ENCODE results near the gene ZBTB3. TPM values are rescaled to one million over a fixed set of nuclear protein-coding genes. Genes with fewer than 3 reads are reported as not detected.
"Not testable (repeated sequence)": the region's sequence is repeated elsewhere in the genome, so short reads cannot be mapped to it uniquely, and the experiment has no call there.

Gene ZBTB3
- total RNA-seq, 4 donors from 2014 or later: 5.3 to 7.3 (median 5.8) TPM

DNA sequence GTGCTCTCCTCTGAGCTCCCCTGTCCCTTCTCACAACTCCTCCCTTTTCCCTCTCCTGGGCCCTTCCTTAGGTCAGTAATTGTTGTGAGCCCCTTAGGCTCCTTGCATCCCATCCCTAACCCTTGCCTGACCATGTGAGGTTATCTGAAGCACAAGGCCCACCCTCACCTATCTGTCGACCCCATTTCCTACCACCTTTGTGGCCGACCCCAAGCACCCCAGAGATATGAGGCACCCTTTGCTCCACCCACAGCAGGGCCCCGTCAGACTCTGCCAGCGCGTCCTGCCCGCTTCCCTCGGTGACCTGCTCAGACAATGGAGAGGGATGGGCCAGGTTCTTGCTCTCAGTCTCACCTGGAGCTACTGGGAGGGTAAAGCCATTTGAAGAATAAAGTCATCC lies 45.2 kb downstream of the ZBTB3 start:
- TF ChIP-seq, protein P1, sequence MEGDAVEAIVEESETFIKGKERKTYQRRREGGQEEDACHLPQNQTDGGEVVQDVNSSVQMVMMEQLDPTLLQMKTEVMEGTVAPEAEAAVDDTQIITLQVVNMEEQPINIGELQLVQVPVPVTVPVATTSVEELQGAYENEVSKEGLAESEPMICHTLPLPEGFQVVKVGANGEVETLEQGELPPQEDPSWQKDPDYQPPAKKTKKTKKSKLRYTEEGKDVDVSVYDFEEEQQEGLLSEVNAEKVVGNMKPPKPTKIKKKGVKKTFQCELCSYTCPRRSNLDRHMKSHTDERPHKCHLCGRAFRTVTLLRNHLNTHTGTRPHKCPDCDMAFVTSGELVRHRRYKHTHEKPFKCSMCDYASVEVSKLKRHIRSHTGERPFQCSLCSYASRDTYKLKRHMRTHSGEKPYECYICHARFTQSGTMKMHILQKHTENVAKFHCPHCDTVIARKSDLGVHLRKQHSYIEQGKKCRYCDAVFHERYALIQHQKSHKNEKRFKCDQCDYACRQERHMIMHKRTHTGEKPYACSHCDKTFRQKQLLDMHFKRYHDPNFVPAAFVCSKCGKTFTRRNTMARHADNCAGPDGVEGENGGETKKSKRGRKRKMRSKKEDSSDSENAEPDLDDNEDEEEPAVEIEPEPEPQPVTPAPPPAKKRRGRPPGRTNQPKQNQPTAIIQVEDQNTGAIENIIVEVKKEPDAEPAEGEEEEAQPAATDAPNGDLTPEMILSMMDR (IDR thresholded peaks at IDR 0.05): no peak
- ATAC-seq (ENCODE audit: low FRiP score): no peak
- DNase-seq (ENCODE audit: low spot score): no peak

DNA sequence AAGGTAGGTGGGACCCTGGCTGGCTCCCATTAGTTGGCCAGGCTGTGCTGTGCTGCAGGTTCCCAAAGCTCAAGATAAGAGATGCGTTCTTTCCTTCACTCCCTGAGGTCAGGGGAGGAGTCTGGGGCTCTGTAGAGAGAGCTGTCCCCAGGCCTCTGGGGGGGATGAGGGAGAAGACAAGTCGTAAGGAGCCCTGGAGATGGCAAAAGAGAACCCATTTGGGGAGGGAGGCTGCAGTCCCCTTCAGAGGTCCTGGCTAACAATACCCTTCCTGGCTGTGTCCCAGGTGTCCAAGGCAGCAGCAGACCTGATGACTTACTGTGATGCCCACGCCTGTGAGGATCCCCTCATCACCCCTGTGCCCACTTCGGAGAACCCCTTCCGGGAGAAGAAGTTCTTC lies 45.6 kb downstream of the ZBTB3 start:
- ATAC-seq (ENCODE audit: low FRiP score): no peak

DNA sequence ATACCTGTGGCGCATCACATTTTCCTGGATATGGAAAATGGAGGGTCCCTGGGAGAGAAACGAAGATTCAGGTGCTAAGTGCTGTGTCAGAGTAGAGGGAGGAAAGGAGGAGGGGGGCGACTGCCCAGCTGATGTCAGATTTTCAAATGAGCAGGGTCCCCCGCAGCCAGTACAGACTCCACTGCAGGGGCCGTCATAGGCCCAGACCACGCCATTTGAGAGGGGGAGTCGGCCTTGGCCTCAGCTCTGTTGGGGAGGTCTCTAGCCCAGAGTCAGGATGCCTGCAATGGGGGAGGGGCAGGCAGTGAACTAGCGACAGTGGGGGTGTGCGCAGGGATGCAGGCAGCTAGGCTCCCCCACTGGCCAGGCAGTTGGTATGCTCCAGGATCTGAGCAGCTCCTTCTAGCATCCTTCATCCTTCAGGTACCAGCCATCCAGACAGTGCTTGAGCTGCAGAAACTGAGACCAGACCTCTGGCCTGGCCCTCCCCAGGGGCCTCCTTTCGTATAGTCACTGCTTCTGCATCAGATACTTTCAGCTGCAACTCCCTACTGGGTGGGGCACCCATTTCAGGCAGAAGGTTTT lies 46.6 kb downstream of the ZBTB3 start, which contains the start of the genes BSCL2 and GNG3:
Gene BSCL2 (minus strand): TSS at position 148 of the 585 bp plus-strand sequence. CDS start 229 bp downstream, outside the sequence.
Gene GNG3 (plus strand): TSS at position 400 of the 585 bp plus-strand sequence. CDS start 620 bp downstream, outside the sequence.
- TF ChIP-seq, protein P1 (IDR thresholded peaks at IDR 0.05): no peak
- ATAC-seq (ENCODE audit: low FRiP score): no peak
- no peak for DNase-seq (ENCODE audit: low spot score)

More for the DNA sequence above, 45.6 kb downstream of the ZBTB3 start:
- TF ChIP-seq, protein P1 (IDR thresholded peaks at IDR 0.05): no peak
- DNase-seq (ENCODE audit: low spot score): no peak

DNA sequence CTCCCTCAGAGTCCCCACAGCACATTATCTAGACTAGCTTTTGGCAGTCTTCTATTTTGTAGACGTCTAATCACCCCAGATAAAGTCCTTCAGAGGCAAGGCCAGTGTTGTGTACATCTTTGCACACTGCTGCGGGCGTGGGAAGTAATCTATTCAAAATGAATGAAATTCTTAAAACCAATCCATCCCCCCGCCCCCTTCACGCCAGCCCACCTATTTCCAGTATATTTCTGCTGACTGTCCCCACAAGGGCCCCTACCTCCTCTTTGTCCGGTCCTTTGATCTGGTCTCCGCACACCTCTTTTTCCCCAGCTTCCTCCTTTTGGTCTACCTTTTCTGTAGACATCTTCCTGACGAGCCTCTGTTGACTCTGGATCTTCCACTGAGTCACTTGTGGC lies 47.1 kb downstream of the ZBTB3 start:
- ATAC-seq (ENCODE audit: low FRiP score): no peak
- TF ChIP-seq, protein P1 (IDR thresholded peaks at IDR 0.05): no peak
- DNase-seq (ENCODE audit: low spot score): no peak

DNA sequence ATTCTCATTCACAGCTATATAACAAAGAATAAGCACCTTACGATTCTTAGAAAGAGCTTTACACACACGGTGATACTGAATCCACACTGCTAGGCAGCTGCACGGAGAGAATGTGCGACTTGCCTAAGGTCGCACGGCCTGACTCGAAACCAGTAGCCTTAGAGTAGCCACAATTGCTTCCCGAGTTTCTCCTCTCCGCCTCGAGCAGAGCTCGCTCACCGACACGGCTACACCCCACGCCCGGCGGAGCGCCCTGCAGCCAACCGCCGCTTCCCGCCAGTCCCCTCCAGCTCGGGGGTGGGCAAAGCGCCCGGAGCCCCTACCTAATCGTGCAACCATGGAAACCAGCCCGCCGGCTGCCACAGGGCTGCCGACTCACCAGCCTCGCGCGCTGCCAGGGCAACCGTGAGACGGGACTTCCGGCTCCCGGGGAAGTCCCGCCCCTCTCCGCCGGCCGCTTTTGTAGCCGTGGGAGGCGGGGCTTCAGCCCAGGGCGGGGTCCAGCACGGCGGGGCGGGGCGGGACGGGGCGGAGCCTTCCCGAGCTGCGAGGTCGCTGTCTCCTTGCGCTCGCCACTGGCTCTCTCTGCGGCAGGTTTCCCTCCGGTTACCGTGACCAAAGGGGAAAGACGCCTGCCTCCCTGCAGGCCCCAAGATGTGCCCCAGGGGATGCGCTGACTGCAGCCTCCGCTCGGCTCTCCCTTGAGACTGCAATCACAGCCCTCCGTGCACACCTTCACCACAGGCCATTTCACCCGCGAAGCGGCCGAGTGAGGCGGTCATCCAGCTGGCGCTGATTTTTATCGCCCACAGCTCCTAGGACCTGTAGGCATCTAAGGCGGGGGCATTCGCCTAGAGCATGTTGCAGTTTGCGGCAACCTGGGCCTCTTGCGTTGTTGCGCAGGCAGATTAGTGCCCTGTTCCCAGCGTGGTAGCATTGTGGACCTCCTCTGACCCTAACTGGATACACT lies 47.8 kb downstream of the ZBTB3 start:
- ATAC-seq (ENCODE audit: low FRiP score) (peak; percentile 91), DNase-seq (ENCODE audit: low spot score) (peak; percentile 93)
- TF ChIP-seq, protein P1 (IDR thresholded peaks at IDR 0.05): no peak

DNA sequence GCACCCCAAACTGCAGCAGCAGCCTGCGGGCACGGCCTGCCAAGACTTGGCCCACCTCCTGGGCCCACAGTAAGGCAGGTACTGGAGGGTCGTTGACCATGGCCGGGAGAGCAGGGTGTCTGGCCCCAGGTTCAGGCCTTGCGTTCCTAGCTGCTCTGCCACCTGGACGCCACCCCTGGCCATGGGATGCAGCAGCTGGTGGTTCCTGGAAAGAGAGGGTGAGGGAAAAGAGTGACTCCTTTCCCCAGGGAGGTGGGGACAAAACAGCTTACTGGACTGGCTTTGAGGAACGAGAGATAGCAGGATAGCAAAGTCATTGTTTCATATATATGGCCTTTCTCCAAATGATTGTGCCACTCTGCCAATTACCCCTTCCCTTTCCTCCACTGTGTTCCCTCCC lies 48.5 kb downstream of the ZBTB3 start:
- DNase-seq (ENCODE audit: low spot score) (no peak), ATAC-seq (ENCODE audit: low FRiP score) (no peak)
- TF ChIP-seq, protein P1 (IDR thresholded peaks at IDR 0.05): no peak

DNA sequence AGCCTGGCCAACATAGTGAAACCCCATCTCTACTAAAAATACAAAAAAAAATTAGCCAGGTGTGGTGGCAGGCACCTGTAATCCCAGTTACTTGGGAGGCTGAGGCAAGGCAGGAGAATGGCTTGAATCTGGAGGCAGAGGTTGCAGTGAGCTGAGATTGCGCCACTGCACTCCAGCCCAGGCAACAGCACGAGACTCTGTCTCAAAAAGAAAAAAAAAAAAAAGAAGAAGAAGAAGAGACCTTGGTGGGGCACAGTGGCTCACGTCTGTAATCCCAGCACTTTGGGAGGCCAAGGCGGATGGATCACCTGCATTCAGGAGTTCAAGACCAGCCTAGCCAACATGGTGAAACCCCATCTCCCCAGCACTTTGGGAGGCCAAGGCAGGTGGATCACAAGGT lies 50.0 kb downstream of the ZBTB3 start:
- not testable (repeated sequence) for ATAC-seq (ENCODE audit: low FRiP score); DNase-seq (ENCODE audit: low spot score)
